Stimulated activated CD4-positive, alpha-beta T cell treated with anti-CD3 and anti-CD28 coated beads, TNF-alpha, amount 100 ng/mL, for 48 hours (primary cell): Measurements from ENCODE around the gene ZNF124.
"Not testable (repeated sequence)": the region's sequence is repeated elsewhere in the genome, so short reads cannot be mapped to it uniquely, and the experiment has no call there.

ENCODE experiments used
- DNase-seq, 3 donors: peaks; one replicate each; pipeline ENCODE4 v3.0.0-alpha.2; 2020; ENCODE audit warnings: low read depth in 3 of 3

ZNF124 gene

DNA sequence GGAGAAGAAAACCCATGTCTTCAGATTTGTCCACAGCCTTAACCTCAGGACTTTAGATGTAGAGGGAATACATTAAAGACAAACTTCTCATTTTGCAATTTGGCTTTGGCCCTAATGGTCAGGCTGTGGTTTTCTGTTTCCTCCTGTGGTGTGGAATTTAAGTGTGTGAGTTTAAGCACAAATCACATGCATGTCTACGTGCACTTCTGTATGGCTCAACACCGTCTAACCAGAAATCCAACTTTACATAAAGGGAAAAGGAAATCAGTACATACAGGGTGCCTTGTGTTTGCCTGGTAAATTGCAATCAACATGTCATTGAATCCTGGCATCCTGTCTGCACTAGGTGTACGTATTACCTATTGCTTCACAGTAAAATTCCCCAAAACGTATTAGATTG lies 1.2 kb upstream of the ZNF124 start:
- DNase-seq, result no peak

GRCh38 chr1:247171443-247171842 lies 377 bp downstream of the ZNF124 start:
- not testable (repeated sequence) for DNase-seq

GRCh38 chr1:247165674-247166073 lies 6.1 kb downstream of the ZNF124 start:
- DNase-seq, result no peak

DNA sequence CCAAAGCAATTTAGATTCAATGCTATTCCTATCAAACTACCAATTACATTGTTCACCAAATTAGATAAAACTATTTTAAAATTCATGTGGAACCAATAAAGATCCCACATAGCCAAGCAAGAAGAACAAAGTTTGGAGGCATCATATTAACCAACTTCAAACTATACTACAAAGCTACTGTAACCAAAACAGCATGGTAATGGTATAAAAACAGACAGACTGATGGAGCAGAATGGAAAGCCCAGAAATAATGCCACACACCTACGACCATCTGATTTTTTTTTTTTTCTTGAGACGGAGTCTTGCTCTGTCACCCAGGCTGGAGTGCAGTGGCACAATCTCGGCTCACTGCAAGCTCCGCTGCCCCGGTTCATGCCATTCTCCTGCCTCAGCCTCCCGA lies 7.1 kb downstream of the ZNF124 start:
- DNase-seq, result no peak

GRCh38 chr1:247156787-247157232 lies 15.0 kb downstream of the ZNF124 start:
- DNase-seq, result no peak

DNA sequence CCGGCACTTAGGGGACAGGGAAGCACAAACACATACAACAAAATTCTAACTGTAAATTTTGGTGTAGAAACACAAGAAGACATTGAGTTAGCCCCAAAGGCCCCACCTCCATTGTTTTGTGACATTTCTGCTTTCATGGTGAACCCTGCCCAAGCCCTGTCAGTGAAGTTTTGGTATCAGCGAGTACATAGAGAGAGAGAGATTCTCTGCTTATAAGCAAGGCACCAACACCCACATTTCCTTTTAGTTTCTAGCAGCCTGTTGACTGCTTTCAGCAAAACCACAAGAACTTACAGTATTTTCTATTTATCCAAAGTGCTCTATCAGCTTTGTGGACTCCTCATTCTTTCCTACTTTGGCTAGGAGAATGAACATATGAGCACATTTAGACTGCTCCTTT lies 24.0 kb downstream of the ZNF124 start:
- no peak for DNase-seq

DNA sequence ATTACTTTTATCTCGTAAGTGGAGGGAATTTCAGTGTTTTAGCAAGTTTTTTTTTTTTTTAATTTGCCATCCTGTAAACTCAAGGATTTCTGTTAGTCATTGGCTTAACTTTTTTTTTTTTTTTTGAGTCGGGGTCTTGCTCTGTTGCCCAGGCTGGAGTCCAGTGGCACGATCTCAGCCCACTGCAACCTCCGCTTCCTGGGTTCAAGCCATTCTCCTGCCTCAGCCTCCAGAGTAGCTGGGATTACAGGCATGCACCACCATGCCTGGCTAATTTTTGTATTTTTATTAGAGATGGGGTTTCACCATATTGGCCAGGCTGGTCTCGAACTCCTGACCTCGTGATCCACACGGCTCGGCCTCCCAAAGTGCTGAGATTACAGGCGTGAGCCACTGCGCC lies 24.7 kb downstream of the ZNF124 start:
- not testable (repeated sequence) for DNase-seq

DNA sequence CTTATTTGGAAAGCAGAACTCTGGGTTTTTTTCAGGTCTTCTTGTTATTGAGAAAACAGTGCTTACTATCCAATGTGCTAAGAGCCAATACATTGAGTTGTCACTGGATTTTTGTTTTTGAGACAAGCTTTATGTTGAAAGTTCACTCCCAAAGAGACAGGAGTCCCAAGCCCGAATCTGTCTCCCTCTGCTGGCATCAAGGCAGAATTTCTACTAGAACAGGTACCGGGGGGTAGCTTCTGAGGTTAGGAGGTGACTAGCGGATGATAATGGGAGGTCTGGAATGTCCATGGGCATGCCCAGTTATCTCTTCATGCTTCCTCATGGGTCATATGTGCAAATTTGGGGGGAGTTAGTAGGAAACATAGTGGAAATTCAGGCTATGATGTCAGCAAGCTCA lies 25.1 kb downstream of the ZNF124 start:
- DNase-seq, result no peak

- no peak for DNase-seq
Observed at GRCh38 chr1:247145279-247145678, 26.5 kb downstream of the ZNF124 start.

DNA sequence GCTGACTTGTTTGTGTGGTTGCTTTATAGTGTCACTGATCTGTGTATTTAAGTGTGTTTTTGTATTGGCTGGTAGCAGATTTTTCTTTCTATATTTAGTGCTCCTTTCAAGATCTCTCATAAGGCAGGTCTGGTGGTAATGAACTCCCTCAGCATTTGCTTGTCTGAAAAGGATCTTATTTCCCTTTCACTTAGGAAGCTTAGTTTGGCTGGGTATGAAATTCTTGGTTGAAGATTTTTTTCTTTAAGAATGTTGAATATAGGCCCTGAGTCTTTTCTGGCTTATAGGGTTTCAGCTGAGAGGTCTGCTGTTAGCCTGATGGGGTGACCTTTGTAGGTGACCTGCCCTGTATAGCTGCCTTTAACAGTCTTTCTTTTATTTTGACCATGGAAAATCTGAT lies 32.3 kb downstream of the ZNF124 start:
- DNase-seq, result not testable (repeated sequence)

- DNase-seq, result no peak
Observed at GRCh38 chr1:247131236-247131635, 40.6 kb downstream of the ZNF124 start.

DNA sequence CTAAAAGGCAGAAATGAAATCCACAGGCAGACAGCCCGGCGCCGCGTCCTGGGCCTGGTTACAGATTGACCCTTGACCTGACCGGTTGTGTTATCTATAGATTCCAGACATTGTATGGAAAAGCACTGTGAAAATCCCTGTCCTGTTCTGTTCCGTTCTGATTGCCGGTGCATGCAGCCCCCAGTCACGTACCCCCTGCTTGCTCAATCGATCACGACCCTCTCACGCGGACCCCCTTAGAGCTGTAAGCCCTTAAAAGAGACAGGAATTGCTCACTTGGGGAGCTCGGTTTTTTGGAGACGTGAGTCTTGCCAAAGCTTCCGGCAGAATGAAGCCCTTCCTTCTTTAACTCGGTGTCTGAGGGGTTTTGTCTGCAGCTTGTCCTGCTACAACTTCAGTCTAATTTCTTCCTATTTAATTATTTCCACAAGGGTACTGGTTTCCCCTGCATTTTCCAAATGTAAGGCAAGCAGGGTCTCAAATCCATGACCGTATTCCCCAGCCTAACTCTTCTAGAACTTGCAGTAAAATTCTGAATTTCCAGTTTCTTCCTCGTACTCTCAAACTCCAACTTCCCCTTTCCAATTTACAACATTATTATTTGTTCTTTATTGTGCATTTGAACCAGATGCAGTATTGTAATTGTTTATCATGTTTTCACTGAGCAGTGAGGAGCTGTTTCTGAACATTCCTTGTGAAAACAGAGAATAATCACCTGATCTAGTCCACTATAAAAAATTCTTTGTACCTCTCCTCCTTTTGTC lies 44.1 kb downstream of the ZNF124 start:
- not testable (repeated sequence) for DNase-seq

DNA sequence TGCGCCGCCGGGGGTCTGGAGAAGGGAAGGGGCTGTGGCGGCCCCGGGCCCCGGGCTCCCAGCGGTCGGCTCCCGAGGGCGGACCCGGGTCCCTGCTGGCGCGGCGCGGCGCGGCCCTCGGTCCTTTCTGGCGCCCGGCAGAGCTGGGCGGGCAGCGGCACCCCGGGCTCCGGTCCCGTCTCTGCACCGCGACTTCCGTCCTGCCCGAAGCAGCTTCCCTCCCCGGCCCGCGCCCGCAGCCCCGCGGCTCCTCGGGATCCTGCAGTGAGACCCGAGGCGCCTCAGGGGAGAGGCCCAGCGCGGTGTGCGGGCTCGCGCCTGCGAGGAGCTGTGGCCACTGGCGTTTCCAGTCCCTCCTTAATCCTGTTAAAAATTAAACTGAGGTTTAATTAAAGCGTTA lies 45.2 kb downstream of the ZNF124 start:
- DNase-seq, result not testable (repeated sequence)

GRCh38 chr1:247126166-247126565 lies 45.7 kb downstream of the ZNF124 start:
- DNase-seq, result not testable (repeated sequence)

DNA sequence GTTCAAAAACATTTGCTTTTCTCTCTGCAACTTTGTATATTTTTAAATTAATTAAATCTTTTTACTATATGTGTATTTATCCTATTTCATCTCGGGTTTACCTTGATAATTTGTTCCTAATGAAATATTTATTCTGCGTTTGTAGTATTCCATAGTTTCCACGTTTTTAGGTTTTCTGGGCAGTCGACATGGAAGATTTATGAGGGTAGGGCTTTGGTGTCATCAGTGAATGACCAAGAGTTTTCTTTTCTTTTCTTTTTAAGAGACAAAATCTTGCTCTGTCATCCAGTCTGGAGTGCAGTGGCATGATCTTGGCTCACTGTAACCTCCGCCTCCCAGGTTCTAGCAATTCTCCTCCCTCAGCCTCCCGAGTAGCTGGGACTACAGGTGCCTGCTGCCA lies 50.4 kb downstream of the ZNF124 start:
- no peak for DNase-seq

- not testable (repeated sequence) for DNase-seq
Observed at GRCh38 chr1:247120408-247120668, 51.5 kb downstream of the ZNF124 start.

GRCh38 chr1:247119600-247120407 lies 52.0 kb downstream of the ZNF124 start:
- no peak for DNase-seq

- DNase-seq, result peak in 1 of 3 donors; percentile 32
Observed at GRCh38 chr1:247118946-247119446, 52.8 kb downstream of the ZNF124 start.

- no peak for DNase-seq
Observed at GRCh38 chr1:247115545-247115944, 56.3 kb downstream of the ZNF124 start.

DNA sequence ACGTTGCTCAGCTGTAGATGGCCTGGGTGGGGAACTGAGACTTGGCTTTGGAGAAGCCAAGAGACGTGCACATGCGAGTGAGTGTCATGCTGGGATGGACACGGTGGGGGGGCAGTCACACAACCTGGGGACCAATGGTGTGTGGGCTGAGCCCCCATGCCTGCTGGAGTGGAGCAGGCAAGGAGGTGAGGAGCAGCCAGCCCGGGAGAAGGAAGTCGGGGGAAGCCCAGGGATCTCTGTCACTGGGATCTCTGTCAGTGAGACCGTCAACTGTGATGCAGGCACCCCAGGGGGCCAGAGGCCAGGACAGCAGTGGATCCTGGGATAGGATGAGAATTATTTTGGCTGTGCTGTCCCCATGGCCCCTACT lies 56.7 kb downstream of the ZNF124 start:
- DNase-seq, result no peak

DNA sequence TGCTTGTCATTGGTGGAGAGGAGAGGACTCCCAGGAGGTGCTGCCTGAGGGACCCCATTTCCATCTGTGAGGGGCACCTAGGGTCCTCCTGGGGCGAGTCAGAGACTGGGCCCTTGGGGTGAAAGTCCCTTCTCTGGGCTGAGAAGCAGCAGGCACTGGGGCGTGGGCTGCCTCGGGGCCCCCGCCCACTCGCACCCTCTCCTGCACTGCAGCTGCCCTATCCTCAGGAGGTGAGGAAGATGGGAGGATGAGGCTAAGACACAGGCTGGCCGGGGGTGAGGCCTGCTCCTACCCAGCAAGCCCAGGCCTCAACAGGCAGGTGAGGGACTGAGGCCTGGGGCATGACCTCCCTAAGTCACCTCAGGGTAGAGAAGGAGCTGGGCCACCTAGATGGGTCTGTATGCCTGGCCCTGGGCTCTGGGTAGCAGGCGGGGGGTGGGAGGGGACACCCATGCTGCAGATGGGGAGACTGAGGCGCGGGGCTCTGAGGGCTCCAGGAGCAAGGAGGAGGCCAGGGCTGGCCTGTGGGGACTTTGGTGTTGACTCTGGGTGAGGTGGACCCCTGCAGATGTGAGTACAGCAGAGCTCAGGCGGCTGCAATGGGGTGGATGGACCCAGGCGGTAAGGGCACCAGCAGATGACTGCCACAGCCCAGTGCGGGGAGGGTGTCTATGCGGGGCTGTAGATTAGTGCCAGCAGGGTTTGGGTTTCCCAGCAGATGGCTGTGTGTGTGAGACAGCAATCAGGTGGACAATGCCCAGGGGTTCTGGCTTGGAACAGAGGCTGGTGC lies 57.3 kb downstream of the ZNF124 start:
- no peak for DNase-seq

GRCh38 chr1:247113733-247114271 lies 58.0 kb downstream of the ZNF124 start:
- no peak for DNase-seq
